ENCODE data around the gene UBE2J2. TPM values are rescaled to one million over a fixed set of nuclear protein-coding genes. Genes with fewer than 3 reads are reported as not detected.
"Not testable (repeated sequence)": the region's sequence is repeated elsewhere in the genome, so short reads cannot be mapped to it uniquely, and the experiment has no call there.

UBE2J2 gene
- total RNA-seq, 1 donor from 2014 or later = 73.8 TPM

DNA sequence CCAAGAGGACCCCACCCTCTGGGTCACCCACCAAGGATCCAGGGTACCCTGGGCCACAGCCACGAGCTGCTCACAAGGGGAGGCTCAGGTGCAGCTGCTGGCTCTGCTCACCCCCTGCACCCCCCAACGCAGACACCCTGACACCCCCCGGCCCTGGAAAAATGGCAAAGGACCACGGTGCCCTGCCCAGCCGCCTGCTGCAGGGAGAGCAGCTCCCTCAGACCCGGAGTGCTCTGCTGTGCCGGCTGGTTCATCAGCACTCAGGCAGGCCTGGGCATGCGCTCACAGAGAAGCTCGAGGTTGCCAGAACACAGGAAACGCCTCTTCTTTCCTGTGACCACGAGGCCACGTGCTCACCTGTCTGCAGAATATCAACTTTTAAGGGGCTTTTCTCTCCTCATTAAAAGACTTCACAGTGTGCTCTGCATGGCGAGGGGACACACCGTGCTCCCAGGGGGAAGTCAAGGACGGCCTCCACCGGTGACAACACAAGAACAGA lies 22.8 kb downstream of the UBE2J2 start:
- H3K27ac Mint-ChIP-seq = no peak overlapping the region
- no peak overlapping the region for H3K4me3 Mint-ChIP-seq
- no peak for DNase-seq (ENCODE audit: extremely low spot score, unreplicated experiment)
- no peaks in the 10 kb centered on the region for H3K4me1 Mint-ChIP-seq (ENCODE audit: unreplicated experiment)
- H3K27me3 Mint-ChIP-seq = peaks cover 3% of the 10 kb centered on the region
- TF ChIP-seq, protein P1, sequence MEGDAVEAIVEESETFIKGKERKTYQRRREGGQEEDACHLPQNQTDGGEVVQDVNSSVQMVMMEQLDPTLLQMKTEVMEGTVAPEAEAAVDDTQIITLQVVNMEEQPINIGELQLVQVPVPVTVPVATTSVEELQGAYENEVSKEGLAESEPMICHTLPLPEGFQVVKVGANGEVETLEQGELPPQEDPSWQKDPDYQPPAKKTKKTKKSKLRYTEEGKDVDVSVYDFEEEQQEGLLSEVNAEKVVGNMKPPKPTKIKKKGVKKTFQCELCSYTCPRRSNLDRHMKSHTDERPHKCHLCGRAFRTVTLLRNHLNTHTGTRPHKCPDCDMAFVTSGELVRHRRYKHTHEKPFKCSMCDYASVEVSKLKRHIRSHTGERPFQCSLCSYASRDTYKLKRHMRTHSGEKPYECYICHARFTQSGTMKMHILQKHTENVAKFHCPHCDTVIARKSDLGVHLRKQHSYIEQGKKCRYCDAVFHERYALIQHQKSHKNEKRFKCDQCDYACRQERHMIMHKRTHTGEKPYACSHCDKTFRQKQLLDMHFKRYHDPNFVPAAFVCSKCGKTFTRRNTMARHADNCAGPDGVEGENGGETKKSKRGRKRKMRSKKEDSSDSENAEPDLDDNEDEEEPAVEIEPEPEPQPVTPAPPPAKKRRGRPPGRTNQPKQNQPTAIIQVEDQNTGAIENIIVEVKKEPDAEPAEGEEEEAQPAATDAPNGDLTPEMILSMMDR (conservative IDR thresholded peaks at IDR 0.05) = no peak
- peaks cover 4% of the 10 kb centered on the region for H3K36me3 Mint-ChIP-seq
- no peaks in the 10 kb centered on the region for H3K9me3 Mint-ChIP-seq

DNA sequence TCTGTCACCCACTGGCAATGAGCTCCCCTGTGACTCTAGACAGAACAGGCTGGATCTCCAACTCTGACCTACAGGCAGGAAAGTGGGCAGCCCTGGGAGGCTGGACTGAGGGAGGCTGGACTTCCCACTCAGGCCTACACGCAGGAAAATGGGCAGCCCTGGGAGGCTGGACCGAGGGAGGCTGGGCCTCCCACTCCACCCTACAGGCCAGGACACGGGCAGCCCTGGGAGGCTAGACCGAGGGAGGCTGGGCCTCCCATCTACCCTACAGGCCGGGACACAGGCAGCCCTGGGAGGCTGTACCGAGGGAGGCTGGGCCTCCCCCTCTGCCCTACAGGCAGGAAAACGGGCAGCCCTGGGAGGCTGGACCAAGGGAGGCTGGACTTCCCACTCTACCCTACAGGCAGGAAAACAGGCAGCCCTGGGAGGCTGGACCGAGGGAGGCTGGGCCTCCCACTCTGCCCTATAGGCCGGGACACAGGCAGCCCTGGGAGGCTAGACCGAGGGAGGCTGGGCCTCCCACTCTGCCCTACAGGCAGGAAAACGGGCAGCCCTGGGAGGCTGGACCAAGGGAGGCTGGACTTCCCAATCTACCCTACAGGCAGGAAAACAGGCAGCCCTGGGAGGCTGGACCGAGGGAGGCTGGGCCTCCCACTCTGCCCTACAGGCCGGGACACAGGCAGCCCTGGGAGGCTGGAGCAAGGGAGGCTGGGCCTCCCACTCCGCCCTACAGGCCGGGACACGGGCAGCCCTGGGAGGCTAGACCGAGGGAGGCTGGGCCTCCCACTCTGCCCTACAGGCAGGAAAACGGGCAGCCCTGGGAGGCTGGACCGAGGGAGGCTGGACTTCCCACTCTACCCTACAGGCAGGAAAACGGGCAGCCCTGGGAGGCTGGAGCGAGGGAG lies 25.4 kb downstream of the UBE2J2 start:
- H3K36me3 Mint-ChIP-seq; H3K27me3 Mint-ChIP-seq; H3K27ac Mint-ChIP-seq; H3K4me3 Mint-ChIP-seq; H3K9me3 Mint-ChIP-seq; H3K4me1 Mint-ChIP-seq (ENCODE audit: unreplicated experiment); DNase-seq (ENCODE audit: extremely low spot score, unreplicated experiment): not testable (repeated sequence)

- Mint-ChIP-seq H3K36me3 (no peaks in the 10 kb centered on the region), H3K27ac (no peak overlapping the region), H3K4me1 (ENCODE audit: unreplicated experiment) (no peaks in the 10 kb centered on the region), H3K27me3 (peaks cover 3% of the 10 kb centered on the region), H3K4me3 (no peak overlapping the region), H3K9me3 (no peaks in the 10 kb centered on the region)
- no peak for DNase-seq (ENCODE audit: extremely low spot score, unreplicated experiment)
- TF ChIP-seq, protein P1 (conservative IDR thresholded peaks at IDR 0.05) = no peak
Measured at GRCh38 chr1:1247341-1247913, 26.2 kb downstream of the UBE2J2 start.

DNA sequence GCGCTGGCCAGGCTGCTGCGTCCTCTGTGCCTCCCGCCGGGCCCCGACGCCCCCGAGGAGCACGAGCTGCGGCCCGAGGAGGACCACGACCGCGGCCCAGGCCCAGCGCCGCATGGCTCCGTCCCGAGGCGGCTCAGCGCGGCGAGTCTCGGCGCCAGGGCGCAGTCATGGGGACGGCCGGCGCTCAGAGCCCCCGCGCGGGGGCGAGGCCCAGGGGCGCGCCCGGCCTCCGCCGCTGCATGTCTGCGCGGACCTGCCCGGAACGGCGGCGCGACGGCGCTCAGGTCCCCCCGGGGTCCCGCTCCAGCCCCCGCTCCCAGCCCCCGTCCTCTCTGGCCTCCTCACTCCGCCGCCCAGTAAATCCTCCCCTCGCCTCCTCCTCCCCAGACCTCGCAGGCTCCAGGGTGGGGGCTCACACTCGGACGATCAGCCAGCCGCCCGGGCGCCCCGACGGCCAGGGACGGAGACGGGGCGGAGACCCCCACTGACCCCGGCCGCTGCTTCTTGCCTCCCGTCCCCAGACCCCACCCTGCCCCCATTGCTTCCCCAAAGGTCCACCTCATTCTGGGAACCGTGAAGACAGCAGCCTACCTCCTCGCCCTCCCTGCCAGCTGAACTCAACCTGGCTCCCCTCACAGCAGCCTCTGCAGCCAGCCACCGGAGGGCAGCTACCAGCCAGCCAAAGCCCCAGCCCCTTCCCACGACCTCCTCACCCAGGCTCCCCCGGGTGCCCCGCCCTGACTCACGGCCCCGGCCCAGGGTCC lies 26.9 kb downstream of the UBE2J2 start, which contains the start of gene C1QTNF12:
C1QTNF12 (minus strand) TSS at position 146 of the 764 bp plus-strand sequence; CDS start at position 114, 32 bp downstream.
- H3K4me3 Mint-ChIP-seq = no peak within 1 kb of the TSS
- TF ChIP-seq, protein P1 (conservative IDR thresholded peaks at IDR 0.05) = no peak
- peaks cover 3% of the 10 kb centered on the region for H3K27me3 Mint-ChIP-seq
- H3K36me3 Mint-ChIP-seq = no peaks in the 10 kb centered on the region
- DNase-seq (ENCODE audit: extremely low spot score, unreplicated experiment) = no peak
- no peaks in the 10 kb centered on the region for H3K4me1 Mint-ChIP-seq (ENCODE audit: unreplicated experiment)
- H3K27ac Mint-ChIP-seq = no peak within 1 kb of the TSS
- no peaks in the 10 kb centered on the region for H3K9me3 Mint-ChIP-seq

GRCh38 chr1:1245817-1246576 lies 27.7 kb downstream of the UBE2J2 start:
- no peak for DNase-seq (ENCODE audit: extremely low spot score, unreplicated experiment)

More at GRCh38 chr1:1245817-1246576, 27.7 kb downstream of the UBE2J2 start:
- TF ChIP-seq, protein P1 (conservative IDR thresholded peaks at IDR 0.05) = no peak
- no peaks in the 10 kb centered on the region for H3K4me1 Mint-ChIP-seq (ENCODE audit: unreplicated experiment)
- H3K4me3 Mint-ChIP-seq = no peak overlapping the region
- no peaks in the 10 kb centered on the region for H3K36me3 Mint-ChIP-seq
- H3K27ac Mint-ChIP-seq = no peak overlapping the region
- peaks cover 3% of the 10 kb centered on the region for H3K27me3 Mint-ChIP-seq
- H3K9me3 Mint-ChIP-seq = no peaks in the 10 kb centered on the region

Measured in type B pancreatic cell (in vitro differentiated cells).